Panc1 (cell line): ENCODE results near the gene ALDH6A1. TPM values are rescaled to one million over a fixed set of nuclear protein-coding genes. Genes with fewer than 3 reads are reported as not detected.

Experiments used
- ATAC-seq: fragments of 200-7000 bp; cut with Tn5 transposase; 2 replicates; pipeline ENCODE4 v1.9.1; 2020; ENCODE audit warnings: mild to moderate bottlenecking, moderate library complexity
- BruUV-seq: library from RNA; stranded (reverse); fragments of 400-500 nt; replicated peaks from 2 replicates; lab custom pipeline; 2021; lab: Mats Ljungman, UMichigan
- CTCF ChIA-PET: fragments of 300-600 bp; sonication (Branson Sonifier 250); formaldehyde crosslinking; loops from one replicate; lab custom pipeline; 2022; ENCODE audit warnings: antibody characterized with exemption; lab: Charles Lee
- POLR2A ChIA-PET: fragments of 300-600 bp; sonication (Branson Sonifier 250); formaldehyde crosslinking; loops from one replicate; lab custom pipeline; 2022; ENCODE audit warnings: antibody characterized with exemption; lab: Charles Lee
- DNase-seq: peaks from one replicate; pipeline ENCODE4 v3.0.0-alpha.2; 2010; ENCODE audit warnings: low read depth, low spot score
- H3K27ac ChIP-seq: 2 replicates; pipeline ENCODE4 v1.5.1; 2011; ENCODE audit warnings: mild to moderate bottlenecking, low read length, inconsistent platforms
- H3K27me3 ChIP-seq: fragments of 200-500 bp; sonication (Bioruptor generic); 2 replicates; pipeline ENCODE4 v1.6.0; 2014; ENCODE audit warnings: low read length, inconsistent platforms; ENCODE audit not compliant: control insufficient read depth, insufficient read depth
- H3K36me3 ChIP-seq: fragments of 200-500 bp; sonication (Bioruptor generic); 2 replicates; pipeline ENCODE4 v1.5.1; 2014; ENCODE audit warnings: inconsistent platforms, mild to moderate bottlenecking, low read length, moderate library complexity; ENCODE audit not compliant: control insufficient read depth, insufficient read depth
- H3K4me1 ChIP-seq: 2 replicates; pipeline ENCODE4 v1.5.1; 2011; ENCODE audit warnings: inconsistent platforms, mild to moderate bottlenecking, low read length, moderate library complexity; ENCODE audit not compliant: control insufficient read depth, insufficient read depth
- H3K4me3 ChIP-seq, 2 experiments: 2 replicates each; pipeline ENCODE4 v1.5.1; 2011 to 2012; ENCODE audit warnings: low read depth in 2 of 2, low read length in 2 of 2, mild to moderate bottlenecking in 2 of 2, inconsistent platforms in 1 of 2, moderate library complexity in 1 of 2
- H3K9me3 ChIP-seq: fragments of 200-500 bp; sonication (Bioruptor generic); 2 replicates; pipeline ENCODE4 v1.5.1; 2014; ENCODE audit warnings: low read depth, mild to moderate bottlenecking, inconsistent platforms, low read length, moderate library complexity; ENCODE audit not compliant: control insufficient read depth, insufficient read depth
- POLR2AphosphoS5 ChIP-seq: IDR thresholded peaks from 2 replicates; pipeline ENCODE4 v1.6.1; 2012; ENCODE audit warnings: mild to moderate bottlenecking, low read depth, low read length, moderate library complexity
- SIN3A ChIP-seq: IDR thresholded peaks from 2 replicates; pipeline ENCODE4 v1.6.1; 2012; ENCODE audit warnings: low read depth, mild to moderate bottlenecking, low read length, moderate library complexity, borderline replicate concordance; ENCODE audit not compliant: insufficient read depth
- TCF7L2 ChIP-seq: IDR thresholded peaks from 2 replicates; pipeline ENCODE4 v1.6.1; 2011; ENCODE audit warnings: mild to moderate bottlenecking, low read depth, low read length, inconsistent platforms
- in situ Hi-C: cut with HindIII; loops from 2 replicates; pipeline ENCODE4 v1.10.0; 2016; ENCODE audit warnings: low sequenced_read_pairs, low pct_unique_long_range_greater_than_20kb
- intact Hi-C: fragments of 100-400 bp; cut with micrococcal nuclease; formaldehyde crosslinking; loops from one replicate; pipeline ENCODE4 v1.10.0; 2022; ENCODE audit not compliant: unreplicated experiment
- total RNA-seq: library from RNA; stranded (reverse); gene quantifications from one replicate; pipeline ENCODE4 v1.2.1, GENCODE V29; 2021; ENCODE audit not compliant: unreplicated experiment
- TF ChIP-seq, protein P1 (sequence below), 2 experiments: IDR thresholded peaks; 2 replicates each; pipeline ENCODE4 v1.6.1; 2011 to 2012; ENCODE audit warnings: low read depth in 2 of 2, control low read depth in 1 of 2, low read length in 1 of 2, mild to moderate bottlenecking in 1 of 2, moderate library complexity in 1 of 2; ENCODE audit not compliant: insufficient read depth in 1 of 2
- TF ChIP-seq, protein P2 (sequence below): fragments of 450-650 bp; IDR thresholded peaks from 2 replicates; pipeline ENCODE4 v1.5.1; 2017; ENCODE audit warnings: mild to moderate bottlenecking

Gene ALDH6A1
- total RNA-seq, 1 experiment from 2014 or later, result 2.1 TPM

DNA sequence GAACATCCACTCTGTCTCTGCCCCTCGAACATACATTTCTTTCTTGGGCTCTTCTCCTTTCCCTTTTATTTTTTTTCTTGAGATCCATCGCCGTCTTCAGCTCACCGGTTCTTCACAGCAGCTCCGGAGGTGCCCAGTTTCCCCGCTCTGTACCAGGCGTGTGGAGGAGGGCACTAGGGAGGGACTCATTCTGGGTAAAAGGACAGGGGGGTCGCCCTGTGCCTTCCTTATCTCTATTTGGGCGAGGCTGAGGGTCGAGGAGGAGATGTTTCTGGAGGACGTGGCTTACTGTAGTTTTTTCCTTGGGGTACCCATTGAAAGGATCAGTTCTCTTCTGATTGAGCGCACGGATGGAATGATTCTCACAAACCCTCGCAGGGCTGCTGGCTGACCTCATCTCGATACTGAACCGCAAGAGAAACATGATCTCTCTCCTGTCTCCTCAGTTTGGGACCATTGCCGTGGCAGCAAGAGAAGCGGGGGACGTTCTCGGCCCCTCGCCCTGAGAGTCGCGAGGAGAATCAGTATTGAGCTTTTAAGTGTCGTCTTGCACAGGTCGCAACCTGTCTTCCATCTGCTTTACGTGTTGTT, 889 bp upstream of the ALDH6A1 start:
- CTCF ChIA-PET, result no interaction called here
- H3K27me3 ChIP-seq, result no peaks in the 10 kb centered on the region
- peak; percentile 53 for ATAC-seq
- in situ Hi-C loops (no loop called here), intact Hi-C loops (no loop called here)
- H3K9me3 ChIP-seq, result no peaks in the 10 kb centered on the region
- TF ChIP-seq POLR2AphosphoS5, result no peak
- TF ChIP-seq SIN3A, result peak; percentile 73; the same call in 1 of the 2 replicates
- H3K4me1 ChIP-seq, result peaks cover 7% of the 10 kb centered on the region; the same call in 1 of the 2 replicates
- POLR2A ChIA-PET, result interaction anchor here (0.6 kb wide), 1 partner anchor 67 kb away, joined by 5 read pairs; no protein-coding TSS in a partner anchor
- peaks cover 4% of the 10 kb centered on the region; the same call in 1 of the 2 replicates for H3K36me3 ChIP-seq
- TSS peak; percentile 83 for BruUV-seq
- peak overlapping the region; percentile 94 to 98 for H3K4me3 ChIP-seq
- DNase-seq, result no peak
- peak overlapping the region; percentile 93 for H3K27ac ChIP-seq

DNA sequence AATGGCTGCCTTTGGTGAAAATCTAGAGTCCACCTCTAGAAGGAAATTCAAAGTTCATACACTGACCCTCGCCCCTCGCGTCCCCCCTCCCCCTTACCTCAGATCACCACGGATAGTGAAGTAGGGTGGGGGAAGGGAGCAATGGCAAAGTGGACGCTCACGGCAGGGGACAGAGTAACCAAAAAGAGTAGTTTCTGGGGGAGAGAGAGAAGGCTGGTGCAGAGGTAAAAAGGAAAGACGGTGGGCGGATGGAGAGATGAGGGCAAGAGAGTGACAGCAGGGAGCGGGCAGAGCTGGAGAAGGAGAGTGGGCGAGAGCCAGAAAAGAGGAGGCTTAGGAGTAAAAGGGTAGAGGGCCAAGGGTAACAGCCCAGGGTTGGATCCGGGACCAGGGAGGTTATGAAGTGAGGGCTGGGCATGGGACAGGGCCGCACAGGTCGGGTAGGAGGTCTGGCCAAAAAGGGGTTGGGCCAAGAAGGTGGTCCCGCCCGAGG, 423 bp downstream of the ALDH6A1 start:
- H3K27ac ChIP-seq, result peak overlapping the region; percentile 39; the same call in 1 of the 2 replicates
- ChIA-PET CTCF (no interaction called here), POLR2A (no interaction called here)
- no peaks in the 10 kb centered on the region for H3K27me3 ChIP-seq
- ATAC-seq, result peak; percentile 64
- H3K9me3 ChIP-seq, result no peaks in the 10 kb centered on the region
- H3K4me3 ChIP-seq, result peak overlapping the region; percentile 76 to 98
- no TSS peak for BruUV-seq
- peaks cover 4% of the 10 kb centered on the region; the same call in 1 of the 2 replicates for H3K36me3 ChIP-seq
- intact Hi-C loops, result no loop called here
- TF ChIP-seq TCF7L2, result no peak
- TF ChIP-seq POLR2AphosphoS5, result no peak
- no peak for TF ChIP-seq SIN3A
- TF ChIP-seq, protein P1, sequence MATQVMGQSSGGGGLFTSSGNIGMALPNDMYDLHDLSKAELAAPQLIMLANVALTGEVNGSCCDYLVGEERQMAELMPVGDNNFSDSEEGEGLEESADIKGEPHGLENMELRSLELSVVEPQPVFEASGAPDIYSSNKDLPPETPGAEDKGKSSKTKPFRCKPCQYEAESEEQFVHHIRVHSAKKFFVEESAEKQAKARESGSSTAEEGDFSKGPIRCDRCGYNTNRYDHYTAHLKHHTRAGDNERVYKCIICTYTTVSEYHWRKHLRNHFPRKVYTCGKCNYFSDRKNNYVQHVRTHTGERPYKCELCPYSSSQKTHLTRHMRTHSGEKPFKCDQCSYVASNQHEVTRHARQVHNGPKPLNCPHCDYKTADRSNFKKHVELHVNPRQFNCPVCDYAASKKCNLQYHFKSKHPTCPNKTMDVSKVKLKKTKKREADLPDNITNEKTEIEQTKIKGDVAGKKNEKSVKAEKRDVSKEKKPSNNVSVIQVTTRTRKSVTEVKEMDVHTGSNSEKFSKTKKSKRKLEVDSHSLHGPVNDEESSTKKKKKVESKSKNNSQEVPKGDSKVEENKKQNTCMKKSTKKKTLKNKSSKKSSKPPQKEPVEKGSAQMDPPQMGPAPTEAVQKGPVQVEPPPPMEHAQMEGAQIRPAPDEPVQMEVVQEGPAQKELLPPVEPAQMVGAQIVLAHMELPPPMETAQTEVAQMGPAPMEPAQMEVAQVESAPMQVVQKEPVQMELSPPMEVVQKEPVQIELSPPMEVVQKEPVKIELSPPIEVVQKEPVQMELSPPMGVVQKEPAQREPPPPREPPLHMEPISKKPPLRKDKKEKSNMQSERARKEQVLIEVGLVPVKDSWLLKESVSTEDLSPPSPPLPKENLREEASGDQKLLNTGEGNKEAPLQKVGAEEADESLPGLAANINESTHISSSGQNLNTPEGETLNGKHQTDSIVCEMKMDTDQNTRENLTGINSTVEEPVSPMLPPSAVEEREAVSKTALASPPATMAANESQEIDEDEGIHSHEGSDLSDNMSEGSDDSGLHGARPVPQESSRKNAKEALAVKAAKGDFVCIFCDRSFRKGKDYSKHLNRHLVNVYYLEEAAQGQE (IDR thresholded peaks at IDR 0.05; ENCODE audit: insufficient read depth in 1 of 2, low read depth in 2 of 2, low read length in 1 of 2), result no peak
- TF ChIP-seq, protein P2, sequence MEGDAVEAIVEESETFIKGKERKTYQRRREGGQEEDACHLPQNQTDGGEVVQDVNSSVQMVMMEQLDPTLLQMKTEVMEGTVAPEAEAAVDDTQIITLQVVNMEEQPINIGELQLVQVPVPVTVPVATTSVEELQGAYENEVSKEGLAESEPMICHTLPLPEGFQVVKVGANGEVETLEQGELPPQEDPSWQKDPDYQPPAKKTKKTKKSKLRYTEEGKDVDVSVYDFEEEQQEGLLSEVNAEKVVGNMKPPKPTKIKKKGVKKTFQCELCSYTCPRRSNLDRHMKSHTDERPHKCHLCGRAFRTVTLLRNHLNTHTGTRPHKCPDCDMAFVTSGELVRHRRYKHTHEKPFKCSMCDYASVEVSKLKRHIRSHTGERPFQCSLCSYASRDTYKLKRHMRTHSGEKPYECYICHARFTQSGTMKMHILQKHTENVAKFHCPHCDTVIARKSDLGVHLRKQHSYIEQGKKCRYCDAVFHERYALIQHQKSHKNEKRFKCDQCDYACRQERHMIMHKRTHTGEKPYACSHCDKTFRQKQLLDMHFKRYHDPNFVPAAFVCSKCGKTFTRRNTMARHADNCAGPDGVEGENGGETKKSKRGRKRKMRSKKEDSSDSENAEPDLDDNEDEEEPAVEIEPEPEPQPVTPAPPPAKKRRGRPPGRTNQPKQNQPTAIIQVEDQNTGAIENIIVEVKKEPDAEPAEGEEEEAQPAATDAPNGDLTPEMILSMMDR, result no peak
- in situ Hi-C loops, result no loop called here
- peaks cover 7% of the 10 kb centered on the region; the same call in 1 of the 2 replicates for H3K4me1 ChIP-seq
- no peak for DNase-seq

DNA sequence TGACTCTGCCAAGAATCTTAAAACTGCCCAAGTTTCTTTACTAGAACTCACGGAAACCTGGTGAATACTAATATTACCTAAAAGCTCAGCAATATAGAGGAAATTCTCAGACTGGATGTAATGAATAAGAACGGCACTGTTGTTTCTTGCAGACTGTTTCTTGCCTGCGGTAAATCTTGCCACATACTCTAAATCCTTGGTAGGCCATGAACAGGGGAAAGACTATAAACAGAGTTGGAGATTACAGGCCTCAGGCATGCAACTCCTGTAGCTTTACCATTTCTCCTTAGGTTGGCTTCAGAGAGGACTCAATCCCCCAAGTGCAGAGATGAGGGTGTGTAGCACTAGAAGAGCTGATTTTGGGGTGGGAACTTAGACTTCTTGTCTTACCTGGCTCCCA, 1.1 kb downstream of the ALDH6A1 start:
- CTCF ChIA-PET, result no interaction called here
- in situ Hi-C loops, result no loop called here
- POLR2A ChIA-PET, result no interaction called here
- Histone ChIP-seq H3K4me3 (no peak overlapping the region), H3K9me3 (no peaks in the 10 kb centered on the region), H3K27me3 (no peaks in the 10 kb centered on the region), H3K36me3 (peaks cover 4% of the 10 kb centered on the region; the same call in 1 of the 2 replicates), H3K4me1 (peaks cover 7% of the 10 kb centered on the region; the same call in 1 of the 2 replicates), H3K27ac (no peak overlapping the region)
- intact Hi-C loops, result no loop called here
- TF ChIP-seq, protein P1 (IDR thresholded peaks at IDR 0.05; ENCODE audit: insufficient read depth in 1 of 2, low read depth in 2 of 2, low read length in 1 of 2), result no peak
- BruUV-seq, result no TSS peak
- ATAC-seq (no peak), DNase-seq (no peak)
